Liver (tissue), 9 donors: ENCODE results near the gene NDST1. TPM values are rescaled to one million over a fixed set of nuclear protein-coding genes. Genes with fewer than 3 reads are reported as not detected.
A peak's percentile ranks its signal among the peaks of the same experiment; 100 is the strongest.

Experiments
- DNase-seq: peaks from one replicate; pipeline ENCODE4 v3.0.0-alpha.2; 2017; ENCODE audit warnings: low spot score
- H3K27ac ChIP-seq, 2 donors: one replicate each; pipeline ENCODE4 v1.7.0; 2013; ENCODE audit warnings: inconsistent platforms in 2 of 2, low read length in 2 of 2, control low read depth in 1 of 2, low read depth in 1 of 2, mild to moderate bottlenecking in 1 of 2
- H3K27me3 ChIP-seq, 4 donors: one replicate each; pipeline versions ENCODE4 v1.6.1 to v1.7.0; 2013; ENCODE audit warnings: low read length in 3 of 4, inconsistent platforms in 1 of 4, mild to moderate bottlenecking in 1 of 4, moderate library complexity in 1 of 4; ENCODE audit not compliant: control insufficient read depth in 4 of 4, insufficient read depth in 4 of 4
- H3K36me3 ChIP-seq, 4 donors: one replicate each; pipeline versions ENCODE4 v1.6.1 to v1.7.0; 2013; ENCODE audit warnings: low read length in 3 of 4, mild to moderate bottlenecking in 3 of 4, low read depth in 1 of 4, moderate library complexity in 1 of 4; ENCODE audit not compliant: control insufficient read depth in 4 of 4, insufficient read depth in 3 of 4
- H3K4me1 ChIP-seq, 4 donors: one replicate each; pipeline versions ENCODE4 v1.6.1 to v1.7.0; 2013; ENCODE audit warnings: low read length in 3 of 4, mild to moderate bottlenecking in 3 of 4, moderate library complexity in 1 of 4; ENCODE audit not compliant: control insufficient read depth in 4 of 4, insufficient read depth in 4 of 4
- H3K4me3 ChIP-seq, 3 donors: one replicate each; pipeline versions ENCODE4 v1.6.1 to v1.7.0; 2013; ENCODE audit warnings: low read length in 3 of 3, control low read depth in 1 of 3, low read depth in 1 of 3, mild to moderate bottlenecking in 1 of 3
- H3K9ac ChIP-seq, 2 donors: one replicate each; pipeline ENCODE4 v1.7.0; 2013; ENCODE audit warnings: low read length in 2 of 2, mild to moderate bottlenecking in 2 of 2, moderate library complexity in 2 of 2, control low read depth in 1 of 2, low read depth in 1 of 2
- H3K9me3 ChIP-seq, 4 donors: one replicate each; pipeline versions ENCODE4 v1.6.1 to v1.7.0; 2013; ENCODE audit warnings: low read length in 3 of 4; ENCODE audit not compliant: control insufficient read depth in 4 of 4
- ATF3 ChIP-seq: IDR thresholded peaks from 2 replicates; pipeline ENCODE4 v1.6.1; 2016; ENCODE audit warnings: antibody characterized with exemption
- CTCF ChIP-seq: fragments of 150-350 bp; IDR thresholded peaks from 2 replicates; pipeline ENCODE4 v1.5.1; 2017; ENCODE audit warnings: improper control_type of control experiment, low read depth, low read length; ENCODE audit not compliant: missing input control
- EGR1 ChIP-seq, 2 donors: IDR thresholded peaks; 2 replicates each; pipeline ENCODE4 v1.6.1; 2016 to 2018; ENCODE audit warnings: antibody characterized with exemption in 2 of 2, low read depth in 2 of 2
- FOXA1 ChIP-seq: IDR thresholded peaks from 2 replicates; pipeline ENCODE4 v1.6.1; 2016; ENCODE audit warnings: antibody characterized with exemption
- FOXA2 ChIP-seq: IDR thresholded peaks from 2 replicates; pipeline ENCODE4 v1.6.1; 2016; ENCODE audit warnings: antibody characterized with exemption
- GABPA ChIP-seq, 2 donors: IDR thresholded peaks in 1 of 2; conservative IDR thresholded peaks in 1 of 2; 2 replicates each; pipeline ENCODE4 v1.6.1; 2016; ENCODE audit warnings: antibody characterized with exemption in 2 of 2, mild to moderate bottlenecking in 1 of 2, moderate library complexity in 1 of 2
- HNF4A ChIP-seq, 2 donors: conservative IDR thresholded peaks; 2 replicates each; pipeline ENCODE4 v1.6.1; 2016; ENCODE audit warnings: antibody characterized with exemption in 2 of 2, mild to moderate bottlenecking in 2 of 2
- HNF4G ChIP-seq: IDR thresholded peaks from 2 replicates; pipeline ENCODE4 v1.6.1; 2016; ENCODE audit warnings: antibody characterized with exemption
- MAX ChIP-seq: IDR thresholded peaks from 2 replicates; pipeline ENCODE4 v1.6.1; 2016; ENCODE audit warnings: antibody characterized with exemption
- NR2F2 ChIP-seq: IDR thresholded peaks from 2 replicates; pipeline ENCODE4 v1.6.1; 2016; ENCODE audit warnings: antibody characterized with exemption
- RAD21 ChIP-seq, 2 donors: IDR thresholded peaks; 2 replicates each; pipeline ENCODE4 v1.6.1; 2016; ENCODE audit warnings: antibody characterized with exemption in 2 of 2, mild to moderate bottlenecking in 2 of 2
- REST ChIP-seq: IDR thresholded peaks from 2 replicates; pipeline ENCODE4 v1.6.1; 2016; ENCODE audit warnings: antibody characterized with exemption, mild to moderate bottlenecking
- SP1 ChIP-seq: IDR thresholded peaks from 2 replicates; pipeline ENCODE4 v1.6.1; 2018; ENCODE audit warnings: antibody characterized with exemption, mild to moderate bottlenecking
- TAF1 ChIP-seq: conservative IDR thresholded peaks from 2 replicates; pipeline ENCODE4 v1.6.1; 2016; ENCODE audit warnings: antibody characterized with exemption, mild to moderate bottlenecking
- YY1 ChIP-seq: IDR thresholded peaks from 2 replicates; pipeline ENCODE4 v1.6.1; 2016; ENCODE audit warnings: antibody characterized with exemption, mild to moderate bottlenecking
- WGBS: extraction: QIAGEN DNeasy Blood & Tissue Kit; methylation state at CpG from one replicate; pipeline ENCODE4 v1.1.7; 2013; 5-methylcytosine and 5-hydroxymethylcytosine counted together
- polyA plus RNA-seq, 2 donors: library from polyadenylated mRNA; stranded (reverse) in 1 of 2; unstranded in 1 of 2; fragments of 200-250 nt in 1 of 2; fragments of >200 nt in 1 of 2; fragmentation: Nextera tagmentation in 1 of 2; extraction: Ambion mirVana in 1 of 2; gene quantifications; one replicate each; pipeline versions ENCODE4 v1.2.1 to v1.2.3, GENCODE V29; 2013 to 2015
- total RNA-seq, 2 donors: library from RNA; depleted of rRNA; stranded (reverse); fragments of >200 nt; gene quantifications; one replicate each; pipeline ENCODE4 v1.2.3, GENCODE V29; 2014
- donor health status: healthy.
- donor health status: healthy.
- donor health status: healthy.
- donor health status: healthy.
- donor health status: healthy.

The NDST1 gene
- total and polyA plus RNA-seq, 4 donors: 10.3 to 103 (median 39.0) TPM

GRCh38 chr5:150516011-150516410 is 8.1 kb downstream of the NDST1 start:
- no peak for DNase-seq
- H3K27ac ChIP-seq: peak overlapping the region; percentile 67 to 90
- H3K4me1 ChIP-seq: peaks cover 59 to 92% (median 85%) of the 10 kb centered on the region in 4 donors
- H3K9me3 ChIP-seq: no peaks in the 10 kb centered on the region
- H3K9ac ChIP-seq: peak overlapping the region in 1 of 2 donors; percentile 8
- peaks cover 0 to 2% (median 2%) of the 10 kb centered on the region in 4 donors for H3K36me3 ChIP-seq
- H3K4me3 ChIP-seq: no peak overlapping the region
- TF ChIP-seq RAD21 (IDR thresholded peaks at IDR 0.05) (no peak), ATF3 (no peak), CTCF (no peak), REST (no peak), NR2F2 (no peak), FOXA1 (no peak), GABPA (IDR thresholded peaks at IDR 0.05 in 1 of 2, conservative IDR thresholded peaks at IDR 0.05 in 1 of 2) (no peak), HNF4A (conservative IDR thresholded peaks at IDR 0.05) (no peak), FOXA2 (no peak), HNF4G (no peak), TAF1 (no peak)
- no peaks in the 10 kb centered on the region for H3K27me3 ChIP-seq
- WGBS: 47% methylated on average over 5 of the region's 5 CpGs

- 18% methylated on average over 13 of the region's 13 CpGs for WGBS
- TF ChIP-seq EGR1 (IDR thresholded peaks at IDR 0.05; ENCODE audit: low read depth in 2 of 2): no peak
- no peak for TF ChIP-seq CTCF
- peak; percentile 60 for TF ChIP-seq NR2F2
- TF ChIP-seq FOXA2: peak; percentile 94
- peak; percentile 66 for TF ChIP-seq MAX
- no peak for TF ChIP-seq TAF1
- TF ChIP-seq REST: peak; percentile 44
- TF ChIP-seq ATF3: no peak
- peak; percentile 26 to 31 for TF ChIP-seq RAD21 (IDR thresholded peaks at IDR 0.05)
- TF ChIP-seq SP1: peak; percentile 67
- peak; percentile 82 for TF ChIP-seq HNF4A (conservative IDR thresholded peaks at IDR 0.05)
- peak; percentile 84 for TF ChIP-seq YY1
These were observed 9.6 kb downstream of the NDST1 start for GRCh38 chr5:150517272-150518152.

More at GRCh38 chr5:150517272-150518152, 9.6 kb downstream of the NDST1 start:
- peak overlapping the region; percentile 67 to 90 for H3K27ac ChIP-seq
- H3K9ac ChIP-seq: peak overlapping the region in 1 of 2 donors; percentile 45
- H3K4me3 ChIP-seq: no peak overlapping the region
- H3K9me3 ChIP-seq: no peaks in the 10 kb centered on the region
- H3K36me3 ChIP-seq: peaks cover 0 to 8% (median 3%) of the 10 kb centered on the region in 4 donors
- peak; percentile 76 for DNase-seq
- no peaks in the 10 kb centered on the region for H3K27me3 ChIP-seq
- peaks cover 56 to 91% (median 86%) of the 10 kb centered on the region in 4 donors for H3K4me1 ChIP-seq
